ENCODE measurements around the gene ABCD3. TPM values are rescaled to one million over a fixed set of nuclear protein-coding genes. Genes with fewer than 3 reads are reported as not detected.

Gene ABCD3
- total and polyA plus RNA-seq, 2 of the 8 experiments (the other 6 are each of a cell fraction or from before 2014, with no cell fraction given): 6.6 to 29.4 TPM

- TF ChIP-seq CTCF (IDR thresholded peaks at IDR 0.05; ENCODE audit: control extremely low read depth in 1 of 3, insufficient read depth in 1 of 3, low read depth in 1 of 3, low read length in 3 of 3) (no peak), GTF2F1 (IDR thresholded peaks at IDR 0.05; ENCODE audit: borderline replicate concordance, low read depth, low read length) (no peak), NRF1 (IDR thresholded peaks at IDR 0.05; ENCODE audit: low read depth, low read length) (no peak), JUN (IDR thresholded peaks at IDR 0.05; ENCODE audit: low read depth, low read length) (no peak), ASH2L (IDR thresholded peaks at IDR 0.05; ENCODE audit: low read length) (no peak), PHF8 (conservative IDR thresholded peaks at IDR 0.05; ENCODE audit: low read depth, low read length) (no peak)
Measured at GRCh38 chr1:94438692-94439276, 20.6 kb downstream of the ABCD3 start (continued).
